GM11168 (cell line): Measurements from ENCODE around the gene RECQL5.
"Not testable (repeated sequence)": the region's sequence is repeated elsewhere in the genome, so short reads cannot be mapped to it uniquely, and the experiment has no call there.

Experiments used
- in situ Hi-C: fragments of 300-500 bp; cut with MboI; formaldehyde crosslinking; loops from one replicate; pipeline ENCODE4 v1.12.0; 2022; ENCODE audit warnings: low sequenced_read_pairs; ENCODE audit not compliant: unreplicated experiment

RECQL5 gene

GRCh38 chr17:75652934-75653549 is 13.9 kb downstream of the RECQL5 start:
- in situ Hi-C loops: no loop called here

DNA sequence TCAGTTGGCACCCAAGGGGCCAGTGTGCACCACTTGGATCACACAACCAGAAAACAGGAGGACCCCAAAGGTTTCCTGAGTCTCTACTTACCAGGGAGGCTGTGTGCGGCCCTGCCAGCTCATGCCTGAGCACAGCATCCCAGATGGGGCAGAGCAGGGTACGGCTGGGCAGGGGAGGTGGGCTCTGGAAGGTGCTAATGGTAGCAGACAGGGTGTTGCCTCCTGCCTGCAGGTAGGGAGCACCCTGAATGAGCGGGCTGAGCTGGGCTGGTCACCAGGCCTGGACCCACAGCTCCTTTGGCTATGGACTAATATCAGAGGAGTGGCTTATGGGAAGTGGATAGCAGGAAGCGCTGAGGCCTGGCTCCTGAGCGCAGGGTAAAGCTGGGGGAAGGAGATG is 14.6 kb downstream of the RECQL5 start:
- in situ Hi-C loops: no loop called here

GRCh38 chr17:75650874-75651273 is 16.1 kb downstream of the RECQL5 start:
- in situ Hi-C loops: no loop called here

GRCh38 chr17:75649687-75650086 is 17.3 kb downstream of the RECQL5 start:
- in situ Hi-C loops: no loop called here

DNA sequence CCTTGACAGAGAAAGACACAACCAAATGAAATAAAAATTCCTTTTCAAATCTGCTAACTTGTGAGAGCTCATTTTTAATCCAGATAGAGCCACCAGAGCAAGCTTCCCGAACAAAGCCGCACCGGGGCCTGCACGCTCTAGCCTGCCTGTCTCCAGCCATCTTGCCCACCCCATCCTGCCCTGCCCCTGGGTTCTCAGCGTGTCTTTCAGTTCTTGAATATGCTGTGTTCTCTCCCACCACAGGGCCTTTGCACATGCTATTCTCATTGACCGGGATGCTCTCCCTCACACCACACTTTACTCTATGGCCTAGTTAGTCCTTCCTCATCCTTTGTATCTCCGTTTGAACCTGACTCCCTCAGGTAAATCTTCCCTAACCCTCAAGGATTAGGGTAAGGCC is 19.0 kb downstream of the RECQL5 start:
- in situ Hi-C loops: no loop called here

GRCh38 chr17:75647061-75647460 is 19.9 kb downstream of the RECQL5 start:
- in situ Hi-C loops: no loop called here

DNA sequence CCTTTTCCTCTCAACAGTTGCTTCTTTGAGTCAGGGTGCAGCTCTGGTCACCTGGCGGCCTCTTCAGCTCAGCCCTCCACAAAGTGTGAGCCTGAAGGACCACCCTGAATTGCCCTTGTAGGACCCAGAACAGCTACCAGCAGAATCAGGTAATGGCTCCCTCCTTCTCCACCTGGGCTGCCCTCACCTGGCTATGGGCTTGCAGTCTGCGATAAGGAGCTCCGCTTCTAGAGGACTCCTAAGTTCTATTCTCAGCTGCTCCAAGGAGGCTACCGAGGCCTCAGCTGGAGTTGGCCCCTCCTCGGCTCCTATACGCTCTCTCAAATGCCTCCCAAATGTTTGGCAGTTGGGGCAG is 20.3 kb downstream of the RECQL5 start:
- in situ Hi-C loops: no loop called here

DNA sequence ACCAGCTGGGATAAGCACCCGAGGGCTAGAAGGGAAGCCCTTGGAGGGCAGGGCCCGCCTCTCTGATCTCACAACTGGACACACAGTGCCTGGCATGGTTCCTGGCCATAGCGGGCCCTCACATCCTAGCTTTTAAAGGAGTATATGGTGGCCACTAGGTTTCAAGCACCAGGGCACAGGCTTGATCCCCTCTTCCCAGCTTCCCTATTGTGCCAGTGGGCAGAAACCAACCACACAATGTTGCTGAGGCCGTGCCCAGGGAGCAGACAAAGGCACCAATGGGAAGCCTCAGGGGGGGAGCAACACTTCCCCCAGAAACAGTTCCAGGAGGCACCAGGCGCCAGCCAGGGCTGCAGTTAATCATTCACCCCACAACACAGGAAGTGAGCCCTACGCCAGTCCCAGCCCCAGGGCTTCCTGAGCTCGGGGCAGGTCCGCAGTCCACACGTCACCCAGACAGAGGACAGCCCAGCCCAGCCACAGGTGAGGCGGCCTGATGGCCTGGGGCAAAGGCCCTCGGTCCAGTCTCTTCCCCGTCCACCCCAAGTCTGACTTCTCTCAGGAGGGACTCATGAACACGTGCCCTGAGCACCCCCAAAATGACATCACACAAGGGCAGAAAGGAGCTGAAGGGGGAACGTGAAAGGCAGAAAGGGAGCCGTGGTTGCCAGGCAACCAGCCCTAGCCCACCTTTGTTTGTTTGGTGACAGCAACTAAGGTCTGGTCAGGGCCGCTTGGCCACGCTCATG is 20.9 kb downstream of the RECQL5 start:
- in situ Hi-C loops: no loop called here

- in situ Hi-C loops: no loop called here
Observed at GRCh38 chr17:75645501-75645888, 21.5 kb downstream of the RECQL5 start.

- in situ Hi-C loops: no loop called here
Observed at GRCh38 chr17:75643643-75644017, 23.3 kb downstream of the RECQL5 start.

DNA sequence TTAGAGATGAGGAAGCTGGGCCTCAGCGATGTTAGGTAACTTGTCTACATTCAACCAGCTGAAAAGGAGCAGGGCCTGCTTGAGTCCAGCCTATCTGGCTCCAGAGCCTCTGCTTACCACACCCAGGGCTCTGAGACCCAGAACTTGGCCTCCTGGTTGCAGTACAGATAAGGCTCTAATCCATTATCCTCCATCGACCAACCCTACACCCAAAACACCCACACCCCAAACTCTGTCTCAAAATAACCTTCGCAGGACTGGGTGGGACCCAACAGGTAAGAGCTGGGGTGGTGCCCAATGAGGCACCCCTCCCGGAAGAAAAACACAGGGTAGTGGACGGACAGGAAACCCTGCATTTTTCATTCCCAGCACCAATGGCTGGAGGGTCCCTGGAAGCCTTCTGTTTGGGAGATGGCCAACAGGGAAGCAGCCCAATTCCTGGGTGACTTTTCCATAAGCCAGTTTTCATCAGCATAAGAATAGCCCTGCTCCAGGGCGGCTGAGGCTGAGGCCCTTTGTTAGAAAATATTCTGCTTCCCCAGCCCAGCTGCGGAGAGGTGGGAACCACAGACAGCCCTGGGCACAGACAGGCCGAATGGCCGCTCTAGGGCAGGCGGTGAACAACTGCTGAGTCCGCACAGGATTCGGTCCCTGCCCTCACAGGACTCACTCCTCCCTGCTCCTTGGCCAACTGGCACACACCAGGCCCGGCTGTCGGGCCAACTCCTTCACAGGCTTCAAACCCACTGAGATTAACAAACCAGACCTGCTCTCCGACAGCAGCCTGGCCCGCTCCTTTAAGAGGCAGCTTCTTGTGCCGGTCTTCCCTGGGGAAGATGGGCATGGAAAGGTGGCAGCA is 23.9 kb downstream of the RECQL5 start:
- in situ Hi-C loops: no loop called here

DNA sequence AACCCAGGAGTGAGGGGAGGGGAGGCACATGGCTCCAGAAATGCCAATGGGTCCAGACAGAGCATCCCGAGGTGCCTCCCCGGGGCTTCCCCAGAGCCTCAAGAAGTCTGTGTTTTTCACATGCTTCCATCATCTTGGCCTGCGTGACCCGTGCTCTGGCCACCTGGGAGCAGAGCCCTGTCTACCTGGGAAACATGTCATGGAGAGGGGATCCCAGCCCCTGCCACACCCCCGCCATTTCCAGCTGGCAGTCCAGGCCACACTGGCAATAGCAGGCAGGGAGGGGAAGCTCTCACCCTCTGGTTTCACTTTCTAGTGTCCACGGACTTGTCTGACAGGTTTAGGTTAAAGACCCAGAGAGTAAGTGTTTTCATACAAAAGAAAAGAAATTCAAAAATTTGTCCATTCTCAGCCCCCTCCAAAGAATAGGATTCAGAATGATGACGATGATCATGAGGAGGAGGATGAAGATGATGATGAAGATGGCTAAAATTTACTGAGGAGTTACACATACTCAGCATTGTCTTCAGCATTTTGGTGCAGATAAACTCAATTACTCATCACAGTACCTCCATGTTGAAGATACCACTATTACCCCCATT is 24.7 kb downstream of the RECQL5 start:
- in situ Hi-C loops: no loop called here

DNA sequence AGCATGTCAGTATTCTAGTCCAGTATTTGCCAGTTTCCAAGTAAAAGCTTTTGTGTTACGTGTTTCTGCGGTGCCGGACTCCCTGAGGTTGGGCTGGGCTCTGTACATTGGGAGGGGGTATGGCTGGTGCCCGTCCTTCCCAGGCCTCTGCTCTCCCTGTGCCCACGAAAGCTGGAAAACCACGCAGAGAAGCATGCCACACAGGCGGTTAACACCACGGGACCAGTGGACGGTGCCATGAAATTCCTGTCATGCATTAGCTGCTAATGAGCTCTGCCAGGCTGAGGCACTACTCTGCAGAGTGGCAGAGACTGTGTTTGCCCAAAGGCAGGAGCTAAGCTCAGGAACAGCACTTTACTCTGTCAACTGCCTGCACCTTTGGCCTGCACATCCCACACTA is 25.6 kb downstream of the RECQL5 start:
- in situ Hi-C loops: no loop called here

DNA sequence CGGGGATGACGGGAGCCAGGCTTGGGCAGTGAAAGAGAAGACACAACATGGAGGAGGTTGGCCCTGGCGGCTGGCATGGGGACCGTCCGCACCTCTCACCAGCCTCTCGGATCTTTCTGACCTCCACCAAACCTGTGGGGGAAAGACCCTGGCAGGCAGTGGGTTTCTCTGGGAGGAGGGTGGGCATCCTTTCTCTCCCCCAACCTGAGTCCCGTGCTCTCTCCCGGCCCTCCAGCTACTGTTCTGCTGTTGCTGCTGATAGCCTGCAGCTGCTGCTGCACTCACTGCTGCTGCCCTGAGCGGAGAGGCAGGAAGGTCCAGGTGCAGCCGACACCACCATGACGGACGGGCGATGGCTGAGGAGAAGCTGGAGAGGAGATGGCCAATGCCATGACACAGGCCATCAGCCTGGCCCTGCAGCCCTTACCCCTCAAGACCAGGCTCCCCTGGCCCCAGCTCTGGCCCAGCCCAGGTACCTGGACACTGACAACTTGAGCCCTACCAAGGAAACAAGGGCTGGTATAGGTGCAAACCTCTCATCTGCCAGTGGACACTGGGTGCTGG is 26.3 kb downstream of the RECQL5 start:
- in situ Hi-C loops: no loop called here

- in situ Hi-C loops: no loop called here
Observed at GRCh38 chr17:75639771-75640555, 27.0 kb downstream of the RECQL5 start.

GRCh38 chr17:75639327-75639726 is 27.6 kb downstream of the RECQL5 start:
- in situ Hi-C loops: no loop called here

DNA sequence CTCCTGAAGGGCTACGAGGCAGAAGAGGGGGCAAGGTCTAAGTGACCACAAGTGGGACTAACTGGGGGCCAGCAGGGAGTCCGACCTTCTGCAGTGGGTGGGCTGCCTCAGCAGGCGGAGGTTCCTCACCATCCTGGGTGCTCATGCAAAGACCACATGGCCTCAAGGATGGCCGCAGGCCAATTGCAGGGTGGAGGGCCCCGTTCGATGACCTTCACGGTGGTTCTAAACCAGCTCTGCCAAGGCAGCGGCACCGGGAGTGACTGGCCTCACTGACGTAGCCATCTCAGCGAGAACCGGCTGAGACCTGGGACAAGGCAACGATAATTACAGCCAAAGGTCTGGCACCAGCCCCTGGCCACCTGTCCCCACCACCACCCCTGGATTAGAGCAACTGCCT is 28.1 kb downstream of the RECQL5 start:
- in situ Hi-C loops: no loop called here

- in situ Hi-C loops: not testable (repeated sequence)
Observed at GRCh38 chr17:75638039-75638438, 28.9 kb downstream of the RECQL5 start.

DNA sequence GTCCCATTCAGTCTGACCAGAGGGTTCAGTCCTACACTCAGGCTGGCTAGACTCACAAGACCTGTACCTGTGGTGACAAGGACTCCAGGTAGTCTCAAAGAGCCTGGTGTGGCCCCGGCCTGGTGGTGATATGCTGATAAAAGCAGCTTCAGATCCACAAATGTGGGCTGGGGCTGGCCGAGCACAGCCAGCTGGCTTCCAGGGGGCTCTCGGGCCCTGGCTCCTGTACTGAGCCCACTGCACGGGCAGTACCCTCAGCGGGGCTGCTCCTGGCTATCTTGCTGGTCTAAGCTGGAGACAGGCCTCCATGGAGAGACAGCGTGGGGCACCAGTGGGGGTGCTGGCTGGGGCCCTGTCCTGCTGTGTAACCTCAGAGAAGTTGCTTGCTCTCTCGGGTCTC is 29.4 kb downstream of the RECQL5 start:
- in situ Hi-C loops: no loop called here

DNA sequence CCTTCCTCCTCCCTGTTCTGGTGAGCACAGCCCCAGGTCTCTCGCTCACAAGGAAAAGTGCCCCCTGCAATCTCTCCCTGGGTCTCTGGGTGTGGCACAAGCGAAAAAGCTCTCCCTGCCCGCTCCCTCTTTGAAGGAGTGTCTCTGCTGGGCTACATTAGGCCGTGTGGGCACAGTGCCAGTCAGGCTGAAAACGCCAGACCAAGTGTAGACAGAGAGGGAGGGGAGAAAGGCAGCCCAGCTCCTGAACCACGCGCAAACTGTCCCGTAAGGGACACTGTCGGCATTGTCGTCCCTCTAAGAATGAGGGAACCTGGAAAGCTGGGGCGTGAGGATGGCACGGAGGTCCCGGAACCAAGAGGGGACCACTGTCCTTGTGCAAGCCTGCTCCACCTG is 29.8 kb downstream of the RECQL5 start:
- in situ Hi-C loops: no loop called here
